HCT116 (cell line): ENCODE results near the gene NPEPL1.

ENCODE experiments used
- EZH2 ChIP-seq: fragments of 200-600 bp; sonication (generic); IDR thresholded peaks from 2 replicates; pipeline ENCODE4 v1.6.1; 2017; ENCODE audit warnings: antibody characterized with exemption, mixed run types
- EZH2phosphoT487 ChIP-seq: fragments of 200-600 bp; IDR thresholded peaks from 2 replicates; pipeline ENCODE4 v1.6.1; 2018; ENCODE audit warnings: antibody characterized with exemption, borderline replicate concordance
- POLR2A ChIP-seq: IDR thresholded peaks from 2 replicates; pipeline ENCODE4 v1.7.0; 2011; ENCODE audit warnings: borderline replicate concordance; ENCODE audit not compliant: insufficient read depth, insufficient read length; ENCODE audit errors: extremely low read depth
- POLR2AphosphoS5 ChIP-seq: IDR thresholded peaks from 2 replicates; pipeline ENCODE4 v1.6.1; 2011; ENCODE audit warnings: mild to moderate bottlenecking, low read depth, low read length, moderate library complexity
- RAD21 ChIP-seq: IDR thresholded peaks from 2 replicates; pipeline ENCODE4 v1.6.1; 2012; ENCODE audit warnings: low read depth, mild to moderate bottlenecking
- SRF ChIP-seq: IDR thresholded peaks from 2 replicates; pipeline ENCODE4 v1.6.1; 2012; ENCODE audit warnings: low read depth
- YY1 ChIP-seq: IDR thresholded peaks from 2 replicates; pipeline ENCODE4 v1.6.1; 2011; ENCODE audit warnings: low read length, low read depth, moderate library complexity, mild to moderate bottlenecking; ENCODE audit not compliant: insufficient replicate concordance; ENCODE audit errors: extremely low read depth
- ZNF274 ChIP-seq: fragments of 200-500 bp; sonication (Bioruptor generic); IDR thresholded peaks from 2 replicates; pipeline ENCODE4 v1.6.1; 2014; ENCODE audit warnings: mild to moderate bottlenecking, low read depth, low read length, inconsistent platforms
- TF ChIP-seq, protein P1 (sequence below), 3 experiments: fragments of 200-600 bp in 1 of 3; sonication (generic) in 1 of 3; IDR thresholded peaks in 2 of 3; conservative IDR thresholded peaks in 1 of 3; 2 replicates each; pipeline ENCODE4 v1.5.1; 2012 to 2017; ENCODE audit warnings: low read depth in 2 of 3, low read length in 2 of 3, antibody characterized with exemption in 1 of 3, borderline replicate concordance in 1 of 3, control low read depth in 1 of 3, mild to moderate bottlenecking in 1 of 3, mixed read lengths in 1 of 3, mixed run types in 1 of 3, moderate library complexity in 1 of 3; ENCODE audit not compliant: insufficient read depth in 1 of 3
- TF ChIP-seq, protein P2 (sequence below): IDR thresholded peaks from 2 replicates; pipeline ENCODE4 v1.6.1; 2012; ENCODE audit warnings: low read depth

DNA sequence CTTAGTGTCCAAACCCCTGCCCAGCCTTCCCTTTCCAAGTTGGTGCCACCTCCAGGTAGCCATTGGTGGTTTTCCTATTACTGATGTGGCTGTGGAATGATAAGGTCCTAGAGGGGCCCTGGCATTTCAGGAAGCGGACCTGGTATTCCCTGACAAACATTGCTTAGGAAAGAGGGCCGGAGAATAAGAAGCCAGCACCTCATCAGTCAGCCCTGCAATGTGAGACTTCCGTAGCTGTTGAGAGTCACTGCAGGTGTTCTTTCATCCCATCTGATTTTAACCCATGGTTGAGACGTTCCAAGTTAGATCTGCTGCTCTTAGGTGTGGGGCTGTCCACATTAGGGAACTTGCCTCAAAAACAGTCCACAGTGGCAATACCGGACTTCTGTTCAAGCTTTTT lies 14.8 kb upstream of the NPEPL1 start:
- TF ChIP-seq, protein P1, sequence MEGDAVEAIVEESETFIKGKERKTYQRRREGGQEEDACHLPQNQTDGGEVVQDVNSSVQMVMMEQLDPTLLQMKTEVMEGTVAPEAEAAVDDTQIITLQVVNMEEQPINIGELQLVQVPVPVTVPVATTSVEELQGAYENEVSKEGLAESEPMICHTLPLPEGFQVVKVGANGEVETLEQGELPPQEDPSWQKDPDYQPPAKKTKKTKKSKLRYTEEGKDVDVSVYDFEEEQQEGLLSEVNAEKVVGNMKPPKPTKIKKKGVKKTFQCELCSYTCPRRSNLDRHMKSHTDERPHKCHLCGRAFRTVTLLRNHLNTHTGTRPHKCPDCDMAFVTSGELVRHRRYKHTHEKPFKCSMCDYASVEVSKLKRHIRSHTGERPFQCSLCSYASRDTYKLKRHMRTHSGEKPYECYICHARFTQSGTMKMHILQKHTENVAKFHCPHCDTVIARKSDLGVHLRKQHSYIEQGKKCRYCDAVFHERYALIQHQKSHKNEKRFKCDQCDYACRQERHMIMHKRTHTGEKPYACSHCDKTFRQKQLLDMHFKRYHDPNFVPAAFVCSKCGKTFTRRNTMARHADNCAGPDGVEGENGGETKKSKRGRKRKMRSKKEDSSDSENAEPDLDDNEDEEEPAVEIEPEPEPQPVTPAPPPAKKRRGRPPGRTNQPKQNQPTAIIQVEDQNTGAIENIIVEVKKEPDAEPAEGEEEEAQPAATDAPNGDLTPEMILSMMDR (IDR thresholded peaks at IDR 0.05 in 2 of 3, conservative IDR thresholded peaks at IDR 0.05 in 1 of 3; ENCODE audit: borderline replicate concordance in 1 of 3, insufficient read depth in 1 of 3, low read depth in 2 of 3, low read length in 2 of 3): no peak
- TF ChIP-seq, protein P2, sequence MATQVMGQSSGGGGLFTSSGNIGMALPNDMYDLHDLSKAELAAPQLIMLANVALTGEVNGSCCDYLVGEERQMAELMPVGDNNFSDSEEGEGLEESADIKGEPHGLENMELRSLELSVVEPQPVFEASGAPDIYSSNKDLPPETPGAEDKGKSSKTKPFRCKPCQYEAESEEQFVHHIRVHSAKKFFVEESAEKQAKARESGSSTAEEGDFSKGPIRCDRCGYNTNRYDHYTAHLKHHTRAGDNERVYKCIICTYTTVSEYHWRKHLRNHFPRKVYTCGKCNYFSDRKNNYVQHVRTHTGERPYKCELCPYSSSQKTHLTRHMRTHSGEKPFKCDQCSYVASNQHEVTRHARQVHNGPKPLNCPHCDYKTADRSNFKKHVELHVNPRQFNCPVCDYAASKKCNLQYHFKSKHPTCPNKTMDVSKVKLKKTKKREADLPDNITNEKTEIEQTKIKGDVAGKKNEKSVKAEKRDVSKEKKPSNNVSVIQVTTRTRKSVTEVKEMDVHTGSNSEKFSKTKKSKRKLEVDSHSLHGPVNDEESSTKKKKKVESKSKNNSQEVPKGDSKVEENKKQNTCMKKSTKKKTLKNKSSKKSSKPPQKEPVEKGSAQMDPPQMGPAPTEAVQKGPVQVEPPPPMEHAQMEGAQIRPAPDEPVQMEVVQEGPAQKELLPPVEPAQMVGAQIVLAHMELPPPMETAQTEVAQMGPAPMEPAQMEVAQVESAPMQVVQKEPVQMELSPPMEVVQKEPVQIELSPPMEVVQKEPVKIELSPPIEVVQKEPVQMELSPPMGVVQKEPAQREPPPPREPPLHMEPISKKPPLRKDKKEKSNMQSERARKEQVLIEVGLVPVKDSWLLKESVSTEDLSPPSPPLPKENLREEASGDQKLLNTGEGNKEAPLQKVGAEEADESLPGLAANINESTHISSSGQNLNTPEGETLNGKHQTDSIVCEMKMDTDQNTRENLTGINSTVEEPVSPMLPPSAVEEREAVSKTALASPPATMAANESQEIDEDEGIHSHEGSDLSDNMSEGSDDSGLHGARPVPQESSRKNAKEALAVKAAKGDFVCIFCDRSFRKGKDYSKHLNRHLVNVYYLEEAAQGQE: no peak
- TF ChIP-seq ZNF274 (no peak), YY1 (no peak), POLR2AphosphoS5 (no peak), EZH2phosphoT487 (no peak), RAD21 (no peak), POLR2A (no peak), EZH2 (no peak), SRF (no peak)
